H1 (cell line): ENCODE data around the gene PDE4B. TPM values are rescaled to one million over a fixed set of nuclear protein-coding genes. Genes with fewer than 3 reads are reported as not detected.

Source experiments
- E2F6 ChIP-seq: IDR thresholded peaks from 2 replicates; pipeline ENCODE4 v1.6.1; 2012; ENCODE audit warnings: inconsistent platforms
- TCF12 ChIP-seq: IDR thresholded peaks from 2 replicates; pipeline ENCODE4 v1.6.1; 2011; ENCODE audit warnings: low read depth, mild to moderate bottlenecking, low read length
- polyA plus RNA-seq, 7 experiments: library from polyadenylated mRNA; depleted of rRNA in 3 of 7; stranded (reverse) in 5 of 7; unstranded in 2 of 7; fragments of >200 nt in 5 of 7; fragments of 200-250 nt in 2 of 7; gene quantifications; 1 replicate in 5 of 7; 2 replicates in 1 of 7; 4 replicates in 1 of 7; pipeline versions ENCODE4 v1.2.1 to v1.2.3, GENCODE V29; 2011 to 2013; ENCODE audit warnings: missing spikeins in 2 of 7, mixed read lengths in 2 of 7
- total RNA-seq: library from RNA; stranded (reverse); fragmentation: NEBNext Ultra II Directional; extraction: Animal tissue kit (Norgen Biotek cat#: 25700); gene quantifications from 2 replicates; pipeline ENCODE4 v1.2.1, GENCODE V29; 2021
- TF ChIP-seq, protein P1 (sequence below), 3 experiments: IDR thresholded peaks; 1 replicate in 2 of 3; 2 replicates in 1 of 3; pipeline versions ENCODE4 v1.5.1 to v1.6.1; 2011; ENCODE audit warnings: low read length in 3 of 3, mild to moderate bottlenecking in 3 of 3, inconsistent platforms in 2 of 3, low read depth in 1 of 3, moderate library complexity in 1 of 3; ENCODE audit not compliant: insufficient read depth in 1 of 3; ENCODE audit errors: control extremely low read depth in 1 of 3

Gene PDE4B
- total and polyA plus RNA-seq, 2 of the 8 experiments (the other 6 are each of a cell fraction or from before 2014, with no cell fraction given): 5.0 to 15.1 TPM

- TF ChIP-seq, protein P1, sequence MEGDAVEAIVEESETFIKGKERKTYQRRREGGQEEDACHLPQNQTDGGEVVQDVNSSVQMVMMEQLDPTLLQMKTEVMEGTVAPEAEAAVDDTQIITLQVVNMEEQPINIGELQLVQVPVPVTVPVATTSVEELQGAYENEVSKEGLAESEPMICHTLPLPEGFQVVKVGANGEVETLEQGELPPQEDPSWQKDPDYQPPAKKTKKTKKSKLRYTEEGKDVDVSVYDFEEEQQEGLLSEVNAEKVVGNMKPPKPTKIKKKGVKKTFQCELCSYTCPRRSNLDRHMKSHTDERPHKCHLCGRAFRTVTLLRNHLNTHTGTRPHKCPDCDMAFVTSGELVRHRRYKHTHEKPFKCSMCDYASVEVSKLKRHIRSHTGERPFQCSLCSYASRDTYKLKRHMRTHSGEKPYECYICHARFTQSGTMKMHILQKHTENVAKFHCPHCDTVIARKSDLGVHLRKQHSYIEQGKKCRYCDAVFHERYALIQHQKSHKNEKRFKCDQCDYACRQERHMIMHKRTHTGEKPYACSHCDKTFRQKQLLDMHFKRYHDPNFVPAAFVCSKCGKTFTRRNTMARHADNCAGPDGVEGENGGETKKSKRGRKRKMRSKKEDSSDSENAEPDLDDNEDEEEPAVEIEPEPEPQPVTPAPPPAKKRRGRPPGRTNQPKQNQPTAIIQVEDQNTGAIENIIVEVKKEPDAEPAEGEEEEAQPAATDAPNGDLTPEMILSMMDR (IDR thresholded peaks at IDR 0.05; ENCODE audit: control extremely low read depth in 1 of 3, insufficient read depth in 1 of 3, low read depth in 1 of 3, low read length in 3 of 3): no peak
- TF ChIP-seq TCF12: no peak
- no peak for TF ChIP-seq E2F6
These were observed 574.7 kb downstream of the PDE4B start (continued) for GRCh38 chr1:66367369-66367768.
